NCI-H2196 treated with DMSO at 0.1 percent for 48 hours (cell line): Measurements from ENCODE around the gene U2AF2.

Experiments used
- DNase-seq: peaks from one replicate; lab custom pipeline; 2025; ENCODE audit not compliant: unreplicated experiment; lab: John Stamatoyannopoulos, UW

The U2AF2 gene

DNA sequence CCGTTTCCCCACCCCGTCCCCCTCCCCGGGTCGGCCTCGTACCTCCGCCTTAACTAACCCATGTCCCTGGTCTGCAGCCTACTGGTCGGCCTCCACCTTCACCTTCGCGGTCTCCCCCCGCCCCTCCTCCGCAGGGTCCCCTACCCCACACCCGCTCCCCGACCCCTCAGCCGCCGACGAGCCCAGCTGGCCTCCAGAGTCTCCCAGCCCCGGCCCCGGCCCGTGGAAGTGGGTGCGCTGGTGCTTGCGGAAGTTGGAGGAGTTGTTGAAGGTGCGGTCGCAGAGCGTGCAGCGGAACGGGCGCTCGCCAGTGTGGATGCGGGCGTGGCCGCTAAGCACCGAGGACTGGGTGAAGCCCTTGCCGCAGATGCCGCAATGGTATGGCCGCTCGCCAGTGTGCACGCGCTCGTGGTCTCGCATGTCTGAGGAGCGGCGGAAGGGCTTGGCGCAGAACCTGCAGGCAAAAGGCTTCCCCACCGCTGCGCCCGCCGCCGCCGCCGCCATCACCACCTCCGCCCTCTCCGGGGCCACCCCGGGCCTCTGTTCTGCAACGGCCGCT, 33.1 kb upstream of the U2AF2 start:
- DNase-seq: no peak

DNA sequence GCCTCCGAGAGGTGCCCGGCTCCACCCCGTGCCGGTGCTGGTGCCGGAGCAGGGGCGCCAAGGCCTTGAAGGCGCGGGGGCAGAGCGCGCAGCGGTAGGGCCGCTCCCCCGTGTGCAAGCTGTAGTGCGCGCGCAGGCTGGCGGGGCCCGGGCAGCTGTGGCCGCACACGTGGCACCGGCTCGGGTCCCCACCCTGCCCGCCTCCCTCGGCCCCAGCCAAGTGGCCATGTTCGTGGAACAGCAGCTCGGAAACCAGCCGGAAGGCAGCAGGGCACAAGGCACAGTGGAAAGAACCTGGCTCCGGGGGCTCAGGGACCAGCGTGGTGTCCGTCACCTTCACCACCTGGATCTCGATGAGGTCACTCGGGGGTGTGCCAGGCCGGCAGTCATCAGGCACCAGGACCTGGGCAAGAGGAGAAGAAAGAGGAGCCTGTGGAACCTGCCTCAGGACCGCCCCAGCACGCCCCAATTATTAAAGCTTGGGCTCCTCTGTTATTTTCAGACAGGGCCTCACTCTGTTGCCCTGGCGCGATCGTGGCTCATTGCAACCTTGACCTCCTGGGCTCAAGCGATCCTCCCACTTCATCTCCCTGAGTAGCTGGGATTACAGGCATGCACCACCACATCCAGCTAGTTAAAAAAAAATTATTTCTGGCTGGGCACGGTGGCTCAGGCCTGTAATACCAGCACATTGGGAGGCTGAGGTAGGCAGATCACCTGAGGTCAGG, 32.4 kb upstream of the U2AF2 start:
- DNase-seq: no peak

DNA sequence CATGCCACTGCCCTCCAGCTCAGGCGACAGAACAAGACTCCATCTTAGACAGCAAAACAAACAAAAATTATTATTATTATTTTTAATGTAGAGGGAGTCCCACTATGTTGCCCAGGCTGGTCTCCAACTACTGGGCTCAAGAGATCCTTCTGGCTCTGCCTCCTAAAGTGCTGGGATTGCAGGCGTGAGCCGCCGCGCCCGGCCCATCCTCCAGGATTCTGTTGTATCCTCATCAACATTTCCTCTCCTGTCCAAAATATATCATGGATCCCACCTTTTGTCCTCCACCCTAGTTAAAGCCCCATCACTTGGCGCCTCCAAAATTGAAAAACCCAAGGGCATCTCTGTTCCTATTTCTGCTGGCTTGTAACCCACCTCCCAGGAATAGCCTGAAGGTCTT, 31.7 kb upstream of the U2AF2 start:
- no peak for DNase-seq

DNA sequence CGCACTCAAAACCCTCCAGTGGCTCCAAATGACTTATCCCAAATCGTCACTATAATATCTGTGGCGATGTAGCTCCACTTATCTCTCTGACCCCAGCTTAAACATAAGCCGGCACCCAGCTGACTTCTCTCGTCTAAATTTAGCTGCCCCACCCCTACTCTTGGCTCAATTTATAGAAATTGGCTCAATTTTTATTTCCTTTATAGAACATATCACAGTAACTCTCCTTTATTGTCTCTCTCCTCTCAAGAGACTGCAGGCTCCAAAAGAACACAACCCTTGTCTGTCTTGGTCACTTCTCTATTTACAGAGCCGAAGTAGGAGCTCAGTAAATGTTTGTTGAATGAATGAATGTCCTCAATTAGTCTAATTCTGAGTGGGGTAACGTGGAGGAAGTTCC, 31.3 kb upstream of the U2AF2 start:
- no peak for DNase-seq

DNA sequence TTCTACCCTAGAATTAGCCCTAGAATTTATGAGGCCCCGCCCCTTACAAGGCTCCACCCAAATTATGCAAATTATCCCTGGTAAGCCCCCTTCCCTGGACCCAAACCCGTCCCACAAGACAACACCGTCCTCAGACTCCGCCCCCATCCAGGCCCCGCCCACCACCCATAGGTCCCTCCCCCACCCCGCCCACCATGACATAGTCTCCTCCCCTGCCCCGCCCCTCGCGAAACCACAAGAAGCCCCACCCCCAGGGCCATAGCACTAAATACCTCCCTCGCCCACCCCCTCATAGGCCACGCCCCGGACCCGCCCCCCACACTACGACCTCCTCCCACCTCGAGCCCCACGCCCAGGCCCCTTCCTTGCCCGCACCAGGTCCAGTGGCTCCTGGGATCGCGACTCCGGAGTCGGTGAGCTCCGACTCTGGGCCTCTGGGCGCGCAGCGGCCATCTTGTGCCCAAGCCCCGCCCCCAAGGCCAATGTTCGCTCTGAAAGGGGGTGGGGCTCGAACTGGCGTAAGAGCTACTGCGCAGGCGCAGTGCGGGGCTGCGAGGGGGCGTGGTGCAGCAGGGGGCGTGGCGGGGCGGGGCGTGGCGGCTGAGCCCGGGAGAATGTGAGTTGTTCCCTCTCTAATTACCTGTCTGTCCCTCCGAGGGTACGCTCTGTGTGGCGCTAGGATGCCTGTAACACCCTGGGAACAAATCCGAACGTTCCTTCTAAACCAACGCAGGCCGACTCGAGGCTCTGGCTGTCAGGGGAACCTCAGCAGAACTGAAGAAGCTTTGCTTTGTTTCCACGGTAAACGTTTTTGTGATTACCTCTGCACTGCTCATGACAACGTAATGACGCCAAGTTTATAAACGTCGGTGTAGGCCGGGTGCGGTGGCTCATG, 30.5 kb upstream of the U2AF2 start, which contains the start of gene ZNF784:
Gene ZNF784 (minus strand): TSS at position 458 of the 895 bp plus-strand sequence. CDS start 5 bp downstream, at position 453.
- DNase-seq: peak; percentile 90

DNA sequence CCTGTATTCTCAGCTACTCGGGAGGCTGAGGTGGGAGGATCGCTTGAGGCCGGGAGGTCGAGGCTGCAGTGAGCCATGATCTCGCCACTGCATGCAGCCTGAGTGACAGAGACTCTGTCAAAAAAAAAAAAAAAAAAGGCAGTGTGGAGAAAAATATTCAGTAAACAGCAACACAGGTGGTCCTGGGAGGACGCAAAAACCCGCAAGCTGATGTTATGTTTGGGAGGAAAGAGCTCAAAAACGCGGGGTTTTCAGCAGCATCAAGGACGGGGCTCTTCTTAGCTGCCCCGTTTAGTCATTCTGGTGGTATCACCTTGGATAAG, 29.9 kb upstream of the U2AF2 start:
- no peak for DNase-seq

DNA sequence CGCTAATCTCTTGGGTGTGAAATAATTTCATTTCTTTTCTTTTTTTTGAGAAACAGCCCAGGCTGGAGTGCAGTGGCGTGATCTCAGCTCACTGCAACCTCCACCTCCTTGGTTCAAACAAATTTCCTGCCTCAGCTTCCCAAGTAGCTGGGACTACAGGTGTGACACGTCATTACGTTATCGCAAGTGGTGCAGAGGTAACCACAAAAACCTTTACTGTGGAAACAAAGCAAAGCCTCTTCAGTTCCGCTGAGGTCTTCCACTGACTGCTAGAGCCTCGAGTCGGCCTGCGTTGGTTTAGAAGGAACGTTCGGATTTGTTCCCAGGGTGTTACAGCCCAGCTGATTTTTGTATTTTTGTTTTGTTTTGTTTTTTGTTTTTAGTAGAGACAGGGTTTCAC, 28.5 kb upstream of the U2AF2 start:
- no peak for DNase-seq

DNA sequence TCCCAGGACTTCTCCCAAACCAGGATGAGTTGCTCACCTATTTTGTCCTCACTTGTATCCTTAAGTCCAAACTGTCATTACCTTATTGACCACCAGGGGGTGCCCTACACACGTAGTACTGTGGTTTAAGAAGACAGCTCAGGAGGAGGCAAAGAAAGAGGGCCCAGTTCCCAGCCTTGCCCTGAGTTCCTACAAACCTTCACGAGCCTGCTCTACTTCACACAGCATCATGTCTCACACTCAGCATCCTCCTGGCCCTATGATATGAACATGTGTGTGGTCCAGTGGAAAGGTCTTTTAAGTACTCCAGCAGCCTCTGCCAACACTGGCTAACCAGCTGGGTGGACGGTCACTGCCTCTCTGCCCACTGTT, 22.4 kb upstream of the U2AF2 start:
- DNase-seq: peak; percentile 80

DNA sequence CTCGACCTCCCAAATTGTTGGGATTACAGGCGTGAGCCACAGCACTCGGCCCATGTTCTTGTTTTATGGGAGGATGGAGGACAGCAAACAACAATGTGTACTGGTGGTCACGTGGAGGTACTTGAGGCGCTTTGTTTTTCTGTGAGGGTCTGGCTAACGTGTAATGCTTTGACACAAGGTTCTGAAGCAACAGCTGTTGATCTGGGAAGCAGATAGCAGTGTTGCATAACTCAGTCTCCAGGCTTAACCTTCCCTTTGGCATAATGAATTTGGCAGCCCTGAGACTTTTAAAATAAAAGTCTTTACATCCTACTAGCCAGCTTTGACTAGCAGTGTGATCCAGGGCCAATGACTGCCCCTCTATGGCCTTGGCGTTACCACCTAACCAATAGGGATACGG, 21.0 kb upstream of the U2AF2 start:
- DNase-seq: no peak

DNA sequence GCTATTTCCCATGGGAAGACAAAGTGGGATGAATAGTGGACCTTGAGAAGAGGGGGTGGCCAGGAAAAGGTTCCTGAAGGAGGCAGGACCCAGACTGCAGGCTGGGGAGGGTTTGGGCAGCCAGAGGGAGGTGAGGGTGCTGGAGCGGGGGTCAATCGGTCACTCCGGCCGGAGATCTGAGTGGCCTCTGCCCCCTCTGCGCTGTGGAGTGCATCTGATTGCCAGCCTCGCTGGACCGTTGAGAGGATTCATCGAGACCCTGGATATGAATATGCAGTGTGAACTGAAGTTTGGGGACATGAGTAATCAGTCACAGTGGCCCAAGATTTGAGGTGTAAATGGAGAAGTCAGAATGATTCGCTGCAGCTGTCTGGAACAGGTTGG, 19.5 kb upstream of the U2AF2 start:
- DNase-seq: no peak

DNA sequence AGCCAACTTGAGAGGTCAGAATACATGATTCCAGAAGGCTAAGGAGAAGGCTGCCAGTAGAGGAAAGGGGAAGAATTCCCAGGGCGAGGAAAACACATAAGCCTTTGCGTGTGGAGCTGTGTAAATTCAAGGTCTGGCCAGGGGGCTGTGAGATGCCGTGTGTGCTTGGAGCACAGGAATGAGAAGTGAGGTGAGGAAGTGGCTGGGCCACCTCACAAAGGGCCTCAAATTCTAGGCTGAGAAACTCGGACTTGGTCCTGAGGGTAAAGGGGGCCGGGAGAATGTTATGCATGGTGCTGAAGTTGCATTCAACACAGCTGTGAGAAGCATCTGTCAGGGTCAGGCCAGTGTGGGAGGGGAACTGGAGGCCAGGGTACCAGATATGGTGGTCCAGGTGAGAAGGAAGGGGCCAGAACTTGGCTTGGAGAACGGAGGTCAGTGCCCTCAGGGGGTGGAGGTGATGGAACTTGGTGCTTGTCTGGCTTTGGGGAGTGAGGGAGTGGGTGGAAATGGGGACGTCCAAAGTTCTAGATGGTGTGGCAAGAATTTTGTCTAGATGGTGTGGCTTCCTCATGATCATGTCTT, 18.9 kb upstream of the U2AF2 start:
- DNase-seq: no peak

DNA sequence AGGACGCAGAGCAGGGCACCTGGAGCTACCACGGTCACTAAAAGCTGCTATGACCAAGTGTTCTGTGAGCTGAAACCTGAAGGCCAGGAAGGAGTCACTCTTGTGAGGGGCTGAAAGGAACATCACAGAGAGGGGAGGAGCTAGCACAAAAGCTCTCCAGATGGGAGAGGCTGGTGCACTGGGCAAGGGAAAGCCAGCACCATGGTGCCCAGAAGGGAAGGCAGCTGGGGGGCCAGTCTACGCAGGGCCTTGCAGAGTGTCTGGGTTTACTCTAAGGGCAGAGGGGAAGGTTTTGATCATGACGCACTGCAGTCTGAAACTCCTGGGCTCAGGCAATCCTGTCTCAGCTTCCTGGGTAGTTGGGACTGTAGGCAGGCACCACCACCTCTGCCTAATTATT, 18.1 kb upstream of the U2AF2 start:
- no peak for DNase-seq

DNA sequence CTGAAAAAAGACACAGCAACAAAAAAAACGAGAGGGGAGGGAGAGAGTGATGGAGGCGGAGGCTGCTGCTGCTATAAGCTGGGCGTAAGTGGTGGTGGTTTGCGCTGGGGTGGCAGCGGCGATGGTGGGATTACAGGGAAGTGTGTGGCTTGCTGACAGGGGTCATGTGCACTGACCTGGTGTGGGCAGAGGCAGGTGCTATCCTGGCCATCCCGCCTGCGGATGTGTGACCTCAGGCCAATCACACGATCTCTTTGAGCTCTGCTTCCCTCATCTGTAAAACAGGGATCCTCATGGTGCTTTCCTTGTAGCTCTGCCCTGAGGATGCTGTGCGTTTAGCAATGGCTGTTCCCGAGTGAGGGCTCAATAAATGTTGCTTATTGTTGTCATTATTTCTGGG, 17.3 kb upstream of the U2AF2 start:
- DNase-seq: no peak

DNA sequence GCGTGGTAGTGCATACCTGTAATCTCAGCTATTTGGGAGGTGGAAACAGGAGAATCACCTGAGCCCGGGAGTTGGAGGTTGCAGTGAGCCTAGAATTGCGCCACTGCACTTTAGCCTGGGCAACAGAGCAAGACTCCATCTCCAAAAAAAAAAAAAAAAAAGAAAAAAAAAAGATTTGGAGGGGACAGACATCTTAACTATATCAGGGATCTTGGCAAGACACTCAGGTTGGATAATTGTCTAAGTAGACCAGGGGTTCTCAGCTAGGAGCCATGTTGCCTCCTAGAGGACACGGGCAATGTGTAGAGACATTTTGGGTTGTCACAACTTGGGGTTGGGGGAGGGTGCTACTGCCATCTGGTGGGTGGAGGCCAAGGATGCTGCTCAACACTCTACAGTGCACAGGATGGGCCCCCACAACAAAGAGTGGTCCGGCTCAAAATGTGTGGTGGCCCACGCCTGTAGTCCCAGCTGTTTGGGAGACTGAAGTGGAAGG, 15.9 kb upstream of the U2AF2 start:
- no peak for DNase-seq

DNA sequence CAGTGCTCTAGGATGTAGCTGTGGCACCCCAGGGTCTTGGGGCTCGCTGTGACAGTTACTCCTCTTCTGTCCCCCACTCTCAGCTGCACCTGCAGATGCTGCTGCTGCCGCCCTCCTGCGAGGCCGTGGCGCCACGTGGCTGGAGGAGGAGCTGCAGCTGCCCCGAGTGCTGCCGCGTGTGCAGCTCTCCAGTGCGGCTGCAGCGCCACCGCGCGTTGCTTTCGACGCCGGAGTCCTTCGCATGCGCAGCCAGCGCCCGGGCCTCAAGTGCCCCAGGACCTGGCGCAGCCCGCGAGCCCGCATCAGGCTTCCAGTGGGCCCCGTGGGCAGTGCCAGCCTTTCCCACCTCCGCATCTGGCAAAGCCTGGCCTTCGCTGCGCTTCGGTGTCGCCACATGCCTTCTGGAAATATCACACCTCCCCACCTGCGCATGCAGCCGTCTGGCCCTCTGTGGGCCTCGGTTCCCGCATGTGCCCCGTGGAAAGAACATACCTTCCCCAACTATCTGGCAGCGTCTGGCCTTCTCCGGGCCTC, 14.7 kb upstream of the U2AF2 start:
- DNase-seq: peak; percentile 78

DNA sequence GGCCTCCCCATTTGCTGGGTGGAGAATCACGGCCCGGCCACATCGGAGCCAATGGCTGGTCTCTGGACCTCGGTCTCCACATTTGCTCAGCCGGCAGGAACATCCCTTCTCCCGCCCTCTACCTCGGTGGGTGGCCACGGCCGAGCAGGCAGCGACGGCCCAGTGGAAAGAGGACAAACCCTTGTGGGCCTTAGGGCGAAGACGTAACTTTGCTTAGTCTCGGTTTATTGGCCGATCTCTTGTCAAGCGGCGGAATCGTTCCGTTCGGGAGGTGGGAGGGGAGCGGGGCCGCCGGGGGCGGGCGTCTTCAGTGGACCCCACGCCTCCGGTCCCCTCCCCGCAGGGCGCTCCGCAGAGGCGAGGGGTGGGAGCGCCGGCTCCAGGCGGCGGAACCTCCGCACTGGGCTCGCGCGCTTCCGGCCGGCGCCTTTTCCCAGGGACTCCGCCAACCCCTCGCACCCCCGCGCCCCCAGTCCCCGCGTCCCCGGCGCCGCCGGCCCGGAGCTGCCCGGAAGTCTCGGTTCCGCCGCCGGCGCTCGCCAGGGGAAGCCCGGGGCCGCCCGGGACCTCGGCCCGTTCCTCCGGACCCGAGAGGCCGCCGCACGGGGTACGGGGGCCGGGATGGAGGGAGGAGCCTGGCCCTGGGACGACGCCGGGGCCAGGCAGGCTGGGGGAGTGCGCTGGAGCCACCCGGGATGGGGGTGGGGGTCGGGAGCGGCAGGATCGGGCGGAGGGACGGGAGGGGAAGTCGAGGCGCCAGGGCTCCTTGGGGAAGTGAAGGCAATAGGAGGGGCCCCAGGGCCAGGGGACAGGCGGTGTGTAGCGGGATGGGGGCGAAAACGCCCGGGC, 14.0 kb upstream of the U2AF2 start, which contains the start of gene ZNF580:
Gene ZNF580 (plus strand): TSS at position 426 of the 849 bp plus-strand sequence. CDS start 1,507 bp downstream, outside the sequence.
- DNase-seq: peak; percentile 40

DNA sequence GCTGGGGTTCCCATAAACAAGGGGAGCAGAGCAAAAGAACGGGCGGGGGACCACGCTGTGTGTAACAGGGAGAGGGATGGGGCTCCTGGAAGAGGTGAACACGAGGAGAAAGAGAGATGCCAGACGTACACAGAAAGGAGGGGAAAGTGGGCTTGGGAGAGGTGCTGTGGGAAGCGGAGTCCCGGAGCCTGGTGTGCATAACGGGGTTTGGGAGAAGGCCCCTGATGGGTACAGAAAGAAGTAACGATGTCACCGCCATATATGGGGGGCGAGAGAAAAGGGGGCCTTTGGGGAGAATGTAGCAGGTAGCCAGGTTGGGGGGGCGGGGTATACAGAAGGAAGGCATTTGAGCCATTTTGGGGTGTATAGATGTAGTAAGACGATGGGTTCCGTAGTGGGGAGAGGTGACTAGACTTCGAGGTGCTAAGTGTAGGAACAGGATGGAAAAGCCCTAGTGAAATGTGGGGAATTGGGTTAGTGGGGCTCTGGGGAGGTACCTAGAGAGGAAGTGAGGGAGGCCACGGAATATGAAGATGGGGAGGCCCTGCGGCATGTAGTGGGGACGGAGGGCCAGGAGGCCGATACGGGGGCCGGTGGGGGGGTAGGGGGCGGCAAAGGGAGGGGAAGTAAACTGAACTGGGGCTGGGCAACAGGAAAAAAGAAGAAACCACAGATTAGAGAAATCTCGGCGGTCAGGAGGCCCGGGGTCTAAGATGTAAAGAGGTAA, 13.2 kb upstream of the U2AF2 start:
- DNase-seq: no peak

DNA sequence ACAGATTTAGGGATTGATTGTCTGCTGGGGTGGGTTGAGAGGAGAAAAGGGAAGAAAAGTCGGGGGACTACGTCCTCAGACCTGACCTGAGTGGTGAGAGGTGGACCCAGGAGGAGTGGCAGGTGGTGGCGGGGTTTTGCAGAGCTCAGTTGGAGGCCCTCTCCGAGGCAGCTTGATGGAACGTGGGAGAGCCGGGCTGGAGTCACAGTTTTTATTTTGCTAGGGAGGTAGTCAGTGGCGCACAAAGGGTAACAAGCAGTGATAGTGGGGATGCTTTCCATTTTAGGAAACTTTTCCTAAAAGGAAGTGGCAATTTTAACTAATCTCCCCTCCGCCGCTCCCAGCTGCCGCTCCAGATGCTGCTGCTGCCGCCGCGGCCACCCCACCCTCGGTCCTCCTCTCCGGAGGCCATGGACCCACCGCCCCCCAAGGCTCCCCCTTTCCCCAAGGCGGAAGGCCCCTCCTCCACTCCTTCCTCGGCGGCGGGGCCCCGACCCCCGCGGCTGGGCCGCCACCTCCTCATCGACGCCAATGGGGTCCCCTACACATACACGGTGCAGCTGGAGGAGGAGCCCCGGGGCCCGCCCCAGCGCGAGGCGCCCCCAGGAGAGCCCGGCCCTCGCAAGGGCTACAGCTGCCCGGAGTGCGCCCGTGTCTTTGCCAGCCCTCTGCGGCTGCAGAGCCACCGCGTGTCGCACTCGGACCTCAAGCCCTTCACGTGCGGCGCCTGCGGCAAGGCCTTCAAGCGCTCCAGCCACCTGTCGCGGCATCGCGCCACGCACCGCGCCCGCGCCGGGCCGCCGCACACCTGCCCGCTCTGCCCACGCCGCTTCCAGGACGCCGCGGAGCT, 12.5 kb upstream of the U2AF2 start:
- no peak for DNase-seq
